WTC11 (cell line): ENCODE measurements around the gene CNTNAP5. TPM values are rescaled to one million over a fixed set of nuclear protein-coding genes. Genes with fewer than 3 reads are reported as not detected.

Experiments used
- ATAC-seq: fragments of 200-7000 bp; cut with Tn5 transposase; 2 replicates; pipeline ENCODE4 v1.10.0; 2021; ENCODE audit warnings: mild to moderate bottlenecking, moderate library complexity
- CTCF ChIA-PET: fragments of 300-600 bp; sonication (Branson Sonifier 250); formaldehyde crosslinking; loops from one replicate; lab custom pipeline; 2021; ENCODE audit warnings: antibody characterized with exemption; lab: Charles Lee
- POLR2A ChIA-PET: fragments of 350-600 bp; sonication (Branson Sonifier 250); formaldehyde crosslinking; loops from one replicate; lab custom pipeline; 2021; ENCODE audit warnings: antibody characterized with exemption; lab: Charles Lee
- DNase-seq: peaks from one replicate; pipeline ENCODE4 v3.0.0; 2021; ENCODE audit warnings: low spot score
- H3K27ac Mint-ChIP-seq: 2 replicates; pipeline ENCODE4 v1.8.0; 2021; ENCODE audit warnings: mixed read lengths
- H3K27me3 Mint-ChIP-seq: 2 replicates; pipeline ENCODE4 v1.8.0; 2021; ENCODE audit warnings: low read depth, mild to moderate bottlenecking, moderate library complexity, mixed read lengths
- H3K36me3 Mint-ChIP-seq: 2 replicates; pipeline ENCODE4 v1.8.0; 2021; ENCODE audit warnings: mixed read lengths
- H3K4me1 Mint-ChIP-seq: 2 replicates; pipeline ENCODE4 v1.8.0; 2022; ENCODE audit warnings: mixed read lengths
- H3K4me3 Mint-ChIP-seq: 2 replicates; pipeline ENCODE4 v1.8.0; 2021; ENCODE audit warnings: mild to moderate bottlenecking, moderate library complexity, mixed read lengths
- H3K9me3 Mint-ChIP-seq: 2 replicates; pipeline ENCODE4 v1.8.0; 2021; ENCODE audit warnings: mixed read lengths
- ATF1 ChIP-seq: sonication (generic); formaldehyde crosslinking; IDR thresholded peaks from 2 replicates; pipeline ENCODE4 v1.8.1; 2023; ENCODE audit warnings: mild to moderate bottlenecking, moderate library complexity, missing genetic modification reagents
- CBFB ChIP-seq: sonication (generic); formaldehyde crosslinking; IDR thresholded peaks from 2 replicates; pipeline ENCODE4 v1.8.1; 2022; ENCODE audit warnings: mild to moderate bottlenecking, low read depth, missing genetic modification reagents
- CTCF ChIP-seq: fragments of 200-600 bp; IDR thresholded peaks from 2 replicates; pipeline ENCODE4 v1.8.0; 2022; ENCODE audit warnings: antibody characterized with exemption
- EMX1 ChIP-seq: fragments of 250-450 bp; sonication (Bioruptor Pico); IDR thresholded peaks from 2 replicates; pipeline ENCODE4 v1.8.0; 2021; ENCODE audit warnings: mild to moderate bottlenecking
- ETV6 ChIP-seq: sonication (generic); formaldehyde crosslinking; IDR thresholded peaks from 2 replicates; pipeline ENCODE4 v1.8.1; 2022; ENCODE audit warnings: mild to moderate bottlenecking, missing genetic modification reagents
- HMGA2 ChIP-seq: fragments of 250-450 bp; sonication (Bioruptor Pico); IDR thresholded peaks from 2 replicates; pipeline ENCODE4 v1.4.0; 2021; ENCODE audit warnings: mild to moderate bottlenecking, moderate library complexity
- JUN ChIP-seq: sonication (generic); formaldehyde crosslinking; IDR thresholded peaks from 2 replicates; pipeline ENCODE4 v1.8.0; 2023; ENCODE audit warnings: mild to moderate bottlenecking, missing genetic modification reagents
- KAT7 ChIP-seq: sonication (generic); formaldehyde crosslinking; IDR thresholded peaks from 2 replicates; pipeline ENCODE4 v1.8.1; 2023; ENCODE audit warnings: missing genetic modification reagents, mild to moderate bottlenecking, borderline replicate concordance
- MAX ChIP-seq: sonication (generic); formaldehyde crosslinking; IDR thresholded peaks from 2 replicates; pipeline ENCODE4 v1.8.0; 2022; ENCODE audit warnings: mild to moderate bottlenecking, missing genetic modification reagents
- MLX ChIP-seq: sonication (generic); formaldehyde crosslinking; IDR thresholded peaks from 2 replicates; pipeline ENCODE4 v1.8.1; 2023; ENCODE audit warnings: mild to moderate bottlenecking, missing genetic modification reagents, moderate library complexity
- MYBL2 ChIP-seq: sonication (generic); formaldehyde crosslinking; IDR thresholded peaks from 2 replicates; pipeline ENCODE4 v1.8.1; 2023; ENCODE audit warnings: mild to moderate bottlenecking, moderate library complexity, missing genetic modification reagents
- NFATC4 ChIP-seq: fragments of 250-450 bp; sonication (Bioruptor Pico); IDR thresholded peaks from 2 replicates; pipeline ENCODE4 v1.9.0; 2021; ENCODE audit warnings: mild to moderate bottlenecking
- NR2C2 ChIP-seq: sonication (generic); formaldehyde crosslinking; IDR thresholded peaks from 2 replicates; pipeline ENCODE4 v1.8.0; 2022; ENCODE audit warnings: mild to moderate bottlenecking, missing genetic modification reagents
- NR3C1 ChIP-seq: sonication (generic); formaldehyde crosslinking; conservative IDR thresholded peaks from 2 replicates; pipeline ENCODE4 v1.8.1; 2023; ENCODE audit warnings: low read depth, mild to moderate bottlenecking, missing genetic modification reagents
- SMAD4 ChIP-seq: sonication (generic); formaldehyde crosslinking; IDR thresholded peaks from 2 replicates; pipeline ENCODE4 v1.8.0; 2022; ENCODE audit warnings: mild to moderate bottlenecking, missing genetic modification reagents
- SOX15 ChIP-seq: fragments of 250-450 bp; sonication (Bioruptor Pico); IDR thresholded peaks from 2 replicates; pipeline ENCODE4 v1.9.0; 2021; ENCODE audit warnings: mild to moderate bottlenecking
- SP1 ChIP-seq: sonication (generic); formaldehyde crosslinking; conservative IDR thresholded peaks from 2 replicates; pipeline ENCODE4 v1.8.1; 2022; ENCODE audit warnings: missing genetic modification reagents
- STAT6 ChIP-seq: sonication (generic); formaldehyde crosslinking; conservative IDR thresholded peaks from 2 replicates; pipeline ENCODE4 v1.8.1; 2023; ENCODE audit warnings: mild to moderate bottlenecking, low read depth, missing genetic modification reagents, moderate library complexity
- TCF7 ChIP-seq: sonication (generic); formaldehyde crosslinking; IDR thresholded peaks from 2 replicates; pipeline ENCODE4 v1.8.0; 2022; ENCODE audit warnings: mild to moderate bottlenecking, low read depth, missing genetic modification reagents, moderate library complexity
- TEAD4 ChIP-seq: sonication (generic); formaldehyde crosslinking; IDR thresholded peaks from 2 replicates; pipeline ENCODE4 v1.8.0; 2022; ENCODE audit warnings: mild to moderate bottlenecking, missing genetic modification reagents
- ZNF219 ChIP-seq: sonication (generic); formaldehyde crosslinking; IDR thresholded peaks from 2 replicates; pipeline ENCODE4 v1.8.0; 2023; ENCODE audit warnings: missing genetic modification reagents, mild to moderate bottlenecking, borderline replicate concordance
- ZNF396 ChIP-seq: fragments of 250-450 bp; sonication (Bioruptor Pico); IDR thresholded peaks from 2 replicates; pipeline ENCODE4 v1.8.0; 2021; ENCODE audit warnings: mild to moderate bottlenecking, moderate library complexity, borderline replicate concordance
- ZNF416 ChIP-seq: fragments of 250-450 bp; sonication (Bioruptor Pico); IDR thresholded peaks from 2 replicates; pipeline ENCODE4 v1.9.0; 2021; ENCODE audit warnings: mild to moderate bottlenecking, inconsistent platforms
- ZNF423 ChIP-seq: fragments of 250-450 bp; sonication (Bioruptor Pico); IDR thresholded peaks from 2 replicates; pipeline ENCODE4 v2.1.2; 2022; ENCODE audit warnings: mild to moderate bottlenecking, moderate library complexity
- ZNF532 ChIP-seq: fragments of 250-450 bp; sonication (Bioruptor Pico); IDR thresholded peaks from 2 replicates; pipeline ENCODE4 v1.9.0; 2021; ENCODE audit warnings: mild to moderate bottlenecking, borderline replicate concordance
- ZNF671 ChIP-seq: fragments of 250-450 bp; sonication (Bioruptor Pico); IDR thresholded peaks from 2 replicates; pipeline ENCODE4 v1.8.0; 2021; ENCODE audit warnings: mild to moderate bottlenecking
- total RNA-seq: library from RNA; stranded (reverse); gene quantifications from 3 replicates; pipeline ENCODE4 v1.2.3, GENCODE V29; 2021

CNTNAP5 gene
- total RNA-seq, 1 experiment from 2014 or later = 0.22 TPM

- Mint-ChIP-seq H3K36me3 (peaks cover 3% of the 10 kb centered on the region; the same call in 1 of the 2 replicates), H3K4me3 (no peak overlapping the region), H3K27ac (no peak overlapping the region), H3K27me3 (no peaks in the 10 kb centered on the region), H3K4me1 (peaks cover 12% of the 10 kb centered on the region), H3K9me3 (peaks cover 14% of the 10 kb centered on the region)
- ChIA-PET CTCF (no interaction called here), POLR2A (no interaction called here)
- no peak for TF ChIP-seq SP1 (CRISPR knock-in tag)
- TF ChIP-seq ATF1 = no peak
- no peak for TF ChIP-seq ZNF532 (CRISPR knock-in tag)
- no peak for TF ChIP-seq HMGA2 (CRISPR knock-in tag)
- TF ChIP-seq STAT6 (CRISPR knock-in tag) = no peak
- no peak for TF ChIP-seq TCF7 (CRISPR knock-in tag)
- no peak for ATAC-seq
- DNase-seq = no peak
Observed at GRCh38 chr2:124131276-124131675, 106.2 kb downstream of the CNTNAP5 start.

GRCh38 chr2:124136110-124136509 lies 111.0 kb downstream of the CNTNAP5 start:
- DNase-seq = no peak
- ATAC-seq = no peak
- peaks cover 15% of the 10 kb centered on the region; the same call in 1 of the 2 replicates for H3K36me3 Mint-ChIP-seq
- peaks cover 21% of the 10 kb centered on the region for H3K9me3 Mint-ChIP-seq
- no peak overlapping the region for H3K4me3 Mint-ChIP-seq
- TF ChIP-seq TCF7 (CRISPR knock-in tag) (no peak), MYBL2 (CRISPR knock-in tag) (no peak), ZNF416 (CRISPR knock-in tag) (no peak), ZNF423 (CRISPR knock-in tag) (no peak), CBFB (no peak), ZNF396 (CRISPR knock-in tag) (no peak), NR2C2 (CRISPR knock-in tag) (no peak), ZNF671 (CRISPR knock-in tag) (no peak), CTCF (no peak), NR3C1 (no peak), ETV6 (CRISPR knock-in tag) (no peak)
- ChIA-PET CTCF (no interaction called here), POLR2A (no interaction called here)
- H3K4me1 Mint-ChIP-seq = peaks cover 19% of the 10 kb centered on the region
- 0 out of 2 replicates have a peak, but pooled peaks cover 4% of the 10 kb centered on the region for H3K27me3 Mint-ChIP-seq
- H3K27ac Mint-ChIP-seq = no peak overlapping the region

- DNase-seq (no peak), ATAC-seq (no peak)
- peaks cover 19% of the 10 kb centered on the region for H3K4me1 Mint-ChIP-seq
- peaks cover 15% of the 10 kb centered on the region; the same call in 1 of the 2 replicates for H3K36me3 Mint-ChIP-seq
- H3K9me3 Mint-ChIP-seq = peaks cover 21% of the 10 kb centered on the region
- CTCF ChIA-PET = no interaction called here
- no peak overlapping the region for H3K27ac Mint-ChIP-seq
- POLR2A ChIA-PET = no interaction called here
- H3K27me3 Mint-ChIP-seq = peaks cover 6% of the 10 kb centered on the region
- H3K4me3 Mint-ChIP-seq = no peak overlapping the region
- TF ChIP-seq ATF1 (no peak), SP1 (CRISPR knock-in tag) (no peak), NFATC4 (no peak), SMAD4 (CRISPR knock-in tag) (no peak), JUN (CRISPR knock-in tag) (no peak), MYBL2 (CRISPR knock-in tag) (no peak), SOX15 (no peak), TEAD4 (no peak), MAX (CRISPR knock-in tag) (no peak), NR2C2 (CRISPR knock-in tag) (no peak), KAT7 (no peak), ZNF219 (CRISPR knock-in tag) (no peak), MLX (CRISPR knock-in tag) (no peak), EMX1 (no peak)
Observed at GRCh38 chr2:124138076-124138475, 113.0 kb downstream of the CNTNAP5 start.
